ENCODE results near the gene ATXN2.
A peak's percentile ranks its signal among the peaks of the same experiment; 100 is the strongest.
"Not testable (repeated sequence)": the region's sequence is repeated elsewhere in the genome, so short reads cannot be mapped to it uniquely, and the experiment has no call there.

ATXN2 gene

GRCh38 chr12:111574797-111575443 is 24.2 kb downstream of the ATXN2 start:
- peaks cover 4% of the 10 kb centered on the region for H3K36me3 Mint-ChIP-seq (ENCODE audit: insufficient read depth)
- peaks cover 13 to 25% of the 10 kb centered on the region in 2 donors for H3K4me1 Mint-ChIP-seq (ENCODE audit: low read depth in 2 of 2)
- no peak for DNase-seq
- H3K9me3 Mint-ChIP-seq: no peaks in the 10 kb centered on the region
- no peaks in the 10 kb centered on the region for H3K27me3 Mint-ChIP-seq
- no peak overlapping the region for H3K4me3 Mint-ChIP-seq
- H3K27ac Mint-ChIP-seq: peak overlapping the region in 1 of 2 donors; percentile 15
- ATAC-seq (replicated peaks): no peak

DNA sequence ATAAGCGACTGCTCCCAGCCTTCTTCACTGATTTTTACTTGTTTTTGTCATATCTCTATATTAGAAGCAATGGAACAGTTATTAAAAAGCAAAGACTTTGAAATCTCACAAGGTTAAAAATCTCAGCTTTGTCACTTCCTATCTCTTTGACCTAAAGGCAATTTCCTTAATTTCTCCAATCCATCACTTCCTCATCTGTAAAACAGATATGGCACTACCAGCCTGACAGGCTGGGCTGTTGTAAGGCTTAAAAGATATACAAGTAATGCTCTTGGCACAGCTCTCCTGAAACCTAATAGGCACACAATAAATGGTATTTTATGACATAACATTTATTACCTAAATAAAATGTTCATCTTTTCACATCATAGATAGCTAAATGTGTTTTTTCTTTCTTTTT is 25.6 kb downstream of the ATXN2 start:
- Mint-ChIP-seq H3K9me3 (no peaks in the 10 kb centered on the region), H3K4me3 (no peak overlapping the region), H3K27ac (no peak overlapping the region), H3K36me3 (ENCODE audit: insufficient read depth) (peaks cover 8% of the 10 kb centered on the region), H3K4me1 (ENCODE audit: low read depth in 2 of 2) (peaks cover 15 to 28% of the 10 kb centered on the region in 2 donors), H3K27me3 (no peaks in the 10 kb centered on the region)
- no peak for ATAC-seq (replicated peaks)
- no peak for DNase-seq

DNA sequence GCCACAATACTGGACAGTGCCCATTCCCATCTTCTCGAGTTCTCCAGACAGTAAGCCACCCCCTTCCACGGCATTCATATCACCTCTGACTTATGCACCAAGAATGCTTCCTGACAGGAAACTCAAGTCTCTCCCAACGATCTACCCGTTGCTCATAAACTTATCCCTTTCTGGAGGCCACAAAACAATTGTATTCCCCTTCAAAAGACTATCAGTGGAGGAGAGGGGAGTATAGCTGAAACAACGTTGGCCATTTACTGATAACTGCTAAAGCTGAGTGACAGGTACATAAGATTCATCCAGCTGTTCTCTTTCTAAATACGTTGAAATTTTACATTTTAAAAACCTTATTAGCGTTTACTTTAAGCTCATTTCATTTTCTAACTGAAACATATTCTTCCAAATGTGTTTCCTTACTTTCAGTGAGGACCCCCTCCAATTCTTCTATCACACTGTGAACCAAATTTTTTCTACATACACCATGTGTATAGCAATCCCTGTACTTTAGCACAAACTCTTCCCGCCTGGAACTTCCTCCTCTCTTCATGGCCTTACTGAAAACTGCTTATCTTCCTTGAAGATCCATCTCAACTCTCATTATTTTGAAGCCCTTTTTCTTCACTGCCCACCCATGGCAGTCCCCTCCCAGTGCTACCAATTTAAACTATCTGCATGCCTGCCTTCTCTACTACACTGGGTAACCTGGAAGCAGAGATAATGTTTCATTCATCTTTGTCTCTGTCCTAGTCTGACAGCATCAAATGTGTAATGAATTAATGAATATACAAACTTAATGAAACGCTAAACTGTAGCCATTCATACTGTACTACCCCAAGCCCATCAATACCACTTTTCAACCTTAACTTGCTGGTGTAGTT is 28.8 kb downstream of the ATXN2 start:
- peak overlapping the region in 1 of 2 donors; percentile 7 for H3K27ac Mint-ChIP-seq
- H3K27me3 Mint-ChIP-seq: no peaks in the 10 kb centered on the region
- H3K36me3 Mint-ChIP-seq (ENCODE audit: insufficient read depth): peaks cover 19% of the 10 kb centered on the region
- DNase-seq: no peak
- H3K9me3 Mint-ChIP-seq: no peaks in the 10 kb centered on the region
- ATAC-seq (replicated peaks): no peak
- no peak overlapping the region for H3K4me3 Mint-ChIP-seq
- peaks cover 18 to 25% of the 10 kb centered on the region in 2 donors for H3K4me1 Mint-ChIP-seq (ENCODE audit: low read depth in 2 of 2)

- peaks cover 19% of the 10 kb centered on the region for H3K36me3 Mint-ChIP-seq (ENCODE audit: insufficient read depth)
- DNase-seq: no peak
- H3K27ac Mint-ChIP-seq: no peak overlapping the region
- no peaks in the 10 kb centered on the region for H3K9me3 Mint-ChIP-seq
- no peaks in the 10 kb centered on the region for H3K27me3 Mint-ChIP-seq
- no peak for ATAC-seq (replicated peaks)
- H3K4me3 Mint-ChIP-seq: no peak overlapping the region
- peaks cover 18 to 25% of the 10 kb centered on the region in 2 donors for H3K4me1 Mint-ChIP-seq (ENCODE audit: low read depth in 2 of 2)
Measured at GRCh38 chr12:111569363-111570083, 29.6 kb downstream of the ATXN2 start.

DNA sequence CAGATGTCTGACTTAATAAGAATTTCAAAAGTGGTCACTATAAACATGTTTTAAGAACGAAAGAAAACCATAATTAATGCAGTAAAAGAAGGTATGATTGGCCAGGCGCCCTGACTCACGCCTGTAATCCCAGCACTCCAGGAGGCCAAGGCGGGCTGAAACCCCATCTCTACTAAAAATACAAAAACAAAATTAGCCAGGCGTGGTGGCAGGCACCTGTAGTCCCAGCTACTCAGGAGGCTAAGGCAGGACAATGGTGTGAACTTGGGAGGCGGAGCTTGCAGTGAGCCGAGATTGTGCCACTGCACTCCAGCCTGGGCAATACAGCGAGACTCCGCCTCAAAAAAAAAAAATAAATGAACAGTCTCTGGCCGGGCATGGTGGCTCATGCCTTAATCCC is 38.3 kb downstream of the ATXN2 start:
- not testable (repeated sequence) for H3K9me3 Mint-ChIP-seq; ATAC-seq (replicated peaks); H3K27ac Mint-ChIP-seq; DNase-seq; H3K4me3 Mint-ChIP-seq; H3K27me3 Mint-ChIP-seq
- Mint-ChIP-seq H3K36me3 (ENCODE audit: insufficient read depth) (peaks cover 14% of the 10 kb centered on the region), H3K4me1 (ENCODE audit: low read depth in 2 of 2) (peaks cover 10 to 21% of the 10 kb centered on the region in 2 donors)

DNA sequence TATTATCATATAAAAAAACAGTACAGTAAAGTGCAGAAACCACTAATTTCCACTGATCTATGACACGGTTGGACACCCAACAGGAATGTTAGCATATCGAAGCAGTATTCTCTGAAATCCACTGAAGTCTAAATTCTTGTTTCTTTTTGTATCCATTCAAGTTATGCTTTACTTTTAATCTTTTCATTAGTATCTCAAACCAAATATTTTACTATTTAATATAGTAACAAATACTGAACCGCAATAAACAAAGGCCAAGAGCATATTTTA is 41.1 kb downstream of the ATXN2 start:
- H3K4me3 Mint-ChIP-seq: no peak overlapping the region
- H3K27me3 Mint-ChIP-seq: no peaks in the 10 kb centered on the region
- H3K27ac Mint-ChIP-seq: no peak overlapping the region
- peaks cover 10% of the 10 kb centered on the region for H3K36me3 Mint-ChIP-seq (ENCODE audit: insufficient read depth)
- peaks cover 5 to 21% of the 10 kb centered on the region in 2 donors for H3K4me1 Mint-ChIP-seq (ENCODE audit: low read depth in 2 of 2)
- ATAC-seq (replicated peaks) (no peak), DNase-seq (no peak)
- no peaks in the 10 kb centered on the region for H3K9me3 Mint-ChIP-seq

GRCh38 chr12:111557271-111558106 is 41.6 kb downstream of the ATXN2 start:
- Mint-ChIP-seq H3K4me1 (ENCODE audit: low read depth in 2 of 2) (peaks cover 5 to 17% of the 10 kb centered on the region in 2 donors), H3K4me3 (no peak overlapping the region), H3K9me3 (no peaks in the 10 kb centered on the region), H3K27me3 (no peaks in the 10 kb centered on the region), H3K36me3 (ENCODE audit: insufficient read depth) (peaks cover 12% of the 10 kb centered on the region), H3K27ac (peak overlapping the region in 1 of 2 donors; percentile 58)
- no peak for DNase-seq
- no peak for ATAC-seq (replicated peaks)

- no peaks in the 10 kb centered on the region for H3K27me3 Mint-ChIP-seq
Measured at GRCh38 chr12:111556676-111557075, 42.4 kb downstream of the ATXN2 start.

GRCh38 chr12:111555313-111555712 is 43.8 kb downstream of the ATXN2 start:
- not testable (repeated sequence) for H3K9me3 Mint-ChIP-seq; H3K27me3 Mint-ChIP-seq; ATAC-seq (replicated peaks); H3K4me3 Mint-ChIP-seq; DNase-seq; H3K27ac Mint-ChIP-seq
- H3K4me1 Mint-ChIP-seq (ENCODE audit: low read depth in 2 of 2): peaks cover 5 to 14% of the 10 kb centered on the region in 2 donors
- H3K36me3 Mint-ChIP-seq (ENCODE audit: insufficient read depth): peaks cover 22% of the 10 kb centered on the region

More at GRCh38 chr12:111556676-111557075, 42.4 kb downstream of the ATXN2 start:
- peaks cover 5 to 17% of the 10 kb centered on the region in 2 donors for H3K4me1 Mint-ChIP-seq (ENCODE audit: low read depth in 2 of 2)
- H3K27ac Mint-ChIP-seq: peak overlapping the region in 1 of 2 donors; percentile 58
- ATAC-seq (replicated peaks) (no peak), DNase-seq (no peak)
- peaks cover 16% of the 10 kb centered on the region for H3K36me3 Mint-ChIP-seq (ENCODE audit: insufficient read depth)
- no peak overlapping the region for H3K4me3 Mint-ChIP-seq
- no peaks in the 10 kb centered on the region for H3K9me3 Mint-ChIP-seq

GRCh38 chr12:111546758-111547383 is 52.2 kb downstream of the ATXN2 start:
- H3K4me3 Mint-ChIP-seq: no peak overlapping the region

DNA sequence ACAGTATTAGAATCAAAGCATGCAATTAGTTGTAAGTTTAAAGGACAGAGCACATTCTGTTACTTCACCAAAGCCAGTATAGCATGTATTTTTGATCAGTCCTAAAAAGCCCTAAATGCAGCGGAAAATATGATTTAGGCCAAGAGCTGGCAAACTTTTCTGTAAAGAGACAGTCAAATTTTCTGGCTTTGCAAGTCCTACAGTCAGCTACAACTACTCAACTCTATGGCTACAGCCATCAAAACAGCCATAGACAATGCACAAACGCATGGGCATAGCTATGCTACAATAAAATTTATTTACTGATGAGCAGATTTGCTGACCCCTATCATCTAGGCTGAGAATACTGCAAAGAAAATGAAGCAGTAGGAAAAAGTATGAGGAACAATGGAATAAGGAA is 52.9 kb downstream of the ATXN2 start:
- DNase-seq (no peak), ATAC-seq (replicated peaks) (no peak)
- H3K27ac Mint-ChIP-seq: peak overlapping the region; percentile 1 to 11
- H3K4me1 Mint-ChIP-seq (ENCODE audit: low read depth in 2 of 2): peaks cover 2 to 5% of the 10 kb centered on the region in 2 donors
- no peaks in the 10 kb centered on the region for H3K27me3 Mint-ChIP-seq
- H3K4me3 Mint-ChIP-seq: no peak overlapping the region
- H3K9me3 Mint-ChIP-seq: no peaks in the 10 kb centered on the region
- H3K36me3 Mint-ChIP-seq (ENCODE audit: insufficient read depth): peaks cover 53% of the 10 kb centered on the region

More at GRCh38 chr12:111546758-111547383, 52.2 kb downstream of the ATXN2 start:
- peaks cover 51% of the 10 kb centered on the region for H3K36me3 Mint-ChIP-seq (ENCODE audit: insufficient read depth)
- no peaks in the 10 kb centered on the region for H3K27me3 Mint-ChIP-seq
- peak overlapping the region; percentile 1 to 11 for H3K27ac Mint-ChIP-seq
- ATAC-seq (replicated peaks) (peak; percentile 44), DNase-seq (no peak)
- no peaks in the 10 kb centered on the region for H3K9me3 Mint-ChIP-seq
- peaks cover 2 to 5% of the 10 kb centered on the region in 2 donors for H3K4me1 Mint-ChIP-seq (ENCODE audit: low read depth in 2 of 2)

DNA sequence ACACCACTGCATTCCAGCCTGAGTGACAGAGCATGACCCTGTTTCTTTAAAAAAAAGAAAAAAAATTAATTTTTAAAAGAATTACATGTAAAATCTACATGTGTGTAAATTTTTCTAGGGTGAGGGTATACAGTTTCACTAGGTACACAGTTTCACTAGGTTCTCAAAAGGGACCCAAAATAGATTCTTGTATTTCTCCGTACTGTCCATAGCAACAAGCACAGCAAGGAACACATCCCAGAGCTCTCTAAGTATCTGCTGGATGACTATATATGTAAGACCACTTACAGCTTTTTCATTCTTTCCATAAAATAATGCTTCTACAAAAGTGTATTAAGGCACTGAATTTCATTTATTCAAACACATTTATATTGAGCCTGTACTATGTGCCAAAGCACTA is 55.1 kb downstream of the ATXN2 start:
- H3K27me3 Mint-ChIP-seq: no peaks in the 10 kb centered on the region
- DNase-seq (no peak), ATAC-seq (replicated peaks) (no peak)
- H3K4me3 Mint-ChIP-seq: no peak overlapping the region
- peaks cover 2 to 5% of the 10 kb centered on the region in 2 donors for H3K4me1 Mint-ChIP-seq (ENCODE audit: low read depth in 2 of 2)
- no peak overlapping the region for H3K27ac Mint-ChIP-seq
- peaks cover 43% of the 10 kb centered on the region for H3K36me3 Mint-ChIP-seq (ENCODE audit: insufficient read depth)
- no peaks in the 10 kb centered on the region for H3K9me3 Mint-ChIP-seq

All from effector memory CD8-positive, alpha-beta T cell (primary cell).